Measurements from ENCODE around the gene NUP153. TPM values are rescaled to one million over a fixed set of nuclear protein-coding genes. Genes with fewer than 3 reads are reported as not detected.

NUP153 gene
- total and polyA plus RNA-seq, 2 of the 8 experiments (the other 6 are each of a cell fraction or from before 2014, with no cell fraction given) = 47.0 to 84.8 TPM

DNA sequence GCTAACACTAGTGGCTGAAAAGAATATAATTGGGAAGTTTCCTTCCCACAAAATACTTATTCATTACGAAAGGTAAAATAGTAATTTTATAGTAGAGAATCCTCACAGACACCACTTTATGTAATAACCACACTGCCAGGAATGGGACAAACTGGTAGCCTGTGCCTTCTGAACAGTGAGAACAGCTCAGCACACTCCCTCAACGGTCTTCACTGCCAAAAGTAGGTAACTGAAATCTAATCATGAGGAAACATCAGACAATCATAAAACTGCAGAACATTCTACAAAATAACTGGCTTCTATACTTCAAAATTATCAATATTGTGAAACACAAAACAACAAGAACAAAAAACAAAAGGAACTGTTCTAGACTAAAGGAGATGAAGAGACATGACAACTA is 44.1 kb downstream of the NUP153 start:
- Histone ChIP-seq H3K4me3 (ENCODE audit: extremely low read depth in 1 of 4, insufficient read depth in 2 of 4, low read depth in 3 of 4, low read length in 4 of 4) (no peak overlapping the region), H2AFZ (ENCODE audit: low read length) (no peak overlapping the region), H3K18ac (ENCODE audit: extremely low read depth, low read length) (no peak overlapping the region), H3K27ac (ENCODE audit: low read depth, low read length) (no peak overlapping the region), H3K79me1 (ENCODE audit: low read depth, low read length) (0 out of 2 replicates have a peak, but pooled peaks cover 7% of the 10 kb centered on the region), H3K4me2 (ENCODE audit: insufficient read depth in 1 of 2, low read depth in 2 of 2, low read length in 2 of 2) (no peak overlapping the region), H3K23ac (ENCODE audit: insufficient read length) (no peak overlapping the region), H3K36me3 (ENCODE audit: control insufficient read depth in 2 of 4, insufficient read depth in 4 of 4, low read length in 3 of 4) (peaks cover 6 to 83% (median 31%) of the 10 kb centered on the region in 4 experiments), H3K14ac (ENCODE audit: insufficient read length) (no peak overlapping the region), H4K5ac (ENCODE audit: insufficient read length, low read depth, low read length) (no peak overlapping the region), H3K4me1 (replicated peaks in 1 of 4; ENCODE audit: control insufficient read depth in 3 of 4, insufficient read depth in 4 of 4, low read length in 3 of 4) (no peaks in the 10 kb centered on the region), H4K91ac (replicated peaks; ENCODE audit: insufficient read length, low read length) (no peak overlapping the region), H2BK20ac (ENCODE audit: low read length) (no peak overlapping the region), H2BK120ac (replicated peaks; ENCODE audit: low read depth, low read length) (no peak overlapping the region), H3K79me2 (ENCODE audit: control insufficient read depth in 1 of 2, insufficient read depth in 2 of 2, low read length in 2 of 2) (peaks cover 0 to 21% of the 10 kb centered on the region in 2 experiments; a peak in 2 of 4 replicates), H2BK12ac (ENCODE audit: low read depth, low read length) (no peak overlapping the region), H3K56ac (replicated peaks; ENCODE audit: insufficient read length, low read depth, low read length) (no peak overlapping the region), H3K9ac (replicated peaks in 1 of 4; ENCODE audit: extremely low read depth in 1 of 4, low read depth in 3 of 4, low read length in 3 of 4) (no peak overlapping the region), H2AK5ac (ENCODE audit: low read depth, low read length) (no peak overlapping the region), H4K20me1 (replicated peaks in 1 of 2; ENCODE audit: control insufficient read depth in 1 of 2, insufficient read depth in 2 of 2, low read length in 2 of 2) (peaks cover 0 to 2% of the 10 kb centered on the region in 2 experiments), H3K9me3 (ENCODE audit: insufficient read depth in 2 of 2, low read depth in 1 of 2, low read length in 1 of 2) (no peaks in the 10 kb centered on the region), H4K8ac (ENCODE audit: extremely low read depth, insufficient read depth, low read length) (no peak overlapping the region), H2BK15ac (ENCODE audit: low read length) (no peak overlapping the region), H3K4ac (replicated peaks; ENCODE audit: insufficient read length, low read depth, low read length) (no peak overlapping the region), H2BK5ac (ENCODE audit: low read depth, low read length) (no peak overlapping the region), H3K27me3 (replicated peaks in 1 of 4; ENCODE audit: control insufficient read depth in 3 of 4, extremely low read depth in 1 of 4, insufficient read depth in 3 of 4, low read length in 3 of 4) (no peaks in the 10 kb centered on the region), H3K23me2 (ENCODE audit: low read depth, low read length) (no peaks in the 10 kb centered on the region)
- no peak for FAIRE-seq
- CTCF ChIA-PET (ENCODE audit: partially characterized antibody) = no interaction called here
- POLR2A ChIA-PET (ENCODE audit: partially characterized antibody) = no interaction called here
- DNase-seq (ENCODE audit: low read depth in 1 of 2, low spot score in 2 of 2) = no peak
- 91% methylated on average over 2 of the region's 2 CpGs; no CpG with 5 or more reads in 1 of the 2 experiments for WGBS, 2 experiments (ENCODE audit: extremely low coverage in 1 of 2, insufficient coverage in 1 of 2, insufficient read length in 1 of 2, insufficient replicate concordance in 2 of 2, low coverage in 1 of 2, low lambda C conversion rate in 2 of 2, missing lambda C conversion rate in 1 of 2)
- TF ChIP-seq YY1 (IDR thresholded peaks at IDR 0.05; ENCODE audit: low read depth, low read length) (no peak), SIRT6 (IDR thresholded peaks at IDR 0.05; ENCODE audit: low read length) (no peak), GTF2F1 (IDR thresholded peaks at IDR 0.05; ENCODE audit: borderline replicate concordance, low read depth, low read length) (no peak), SRF (IDR thresholded peaks at IDR 0.05; ENCODE audit: low read depth, low read length) (no peak), JUND (IDR thresholded peaks at IDR 0.05; ENCODE audit: low read length) (no peak), BRCA1 (IDR thresholded peaks at IDR 0.05; ENCODE audit: low read depth, low read length) (no peak), SAP30 (IDR thresholded peaks at IDR 0.05; ENCODE audit: insufficient read depth, insufficient replicate concordance, low read length) (no peak), TAF7 (optimal IDR thresholded peaks at IDR 0.05; ENCODE audit: borderline replicate concordance, low read depth, low read length) (no peak), CBX5 (IDR thresholded peaks at IDR 0.05; ENCODE audit: low read depth, low read length) (no peak), ATF2 (IDR thresholded peaks at IDR 0.05; ENCODE audit: low read length) (no peak), RBBP5 (IDR thresholded peaks at IDR 0.05; ENCODE audit: borderline replicate concordance, low read depth, low read length) (no peak), NANOG (IDR thresholded peaks at IDR 0.05; ENCODE audit: insufficient read depth, low read depth, low read length, poor library complexity, severe bottlenecking) (no peak)
- TF ChIP-seq, protein P1, sequence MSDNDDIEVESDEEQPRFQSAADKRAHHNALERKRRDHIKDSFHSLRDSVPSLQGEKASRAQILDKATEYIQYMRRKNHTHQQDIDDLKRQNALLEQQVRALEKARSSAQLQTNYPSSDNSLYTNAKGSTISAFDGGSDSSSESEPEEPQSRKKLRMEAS (IDR thresholded peaks at IDR 0.05) = no peak
